HUES48 (cell line): Measurements from ENCODE around the gene ABHD10.

Experiments used
- H3K27ac ChIP-seq: one replicate; pipeline ENCODE4 v1.7.0; 2013; ENCODE audit warnings: low read depth, low read length, inconsistent platforms
- H3K27me3 ChIP-seq: 2 replicates; pipeline ENCODE4 v1.6.1; 2013; ENCODE audit warnings: mild to moderate bottlenecking, low read length; ENCODE audit not compliant: control insufficient read depth, insufficient read depth
- H3K36me3 ChIP-seq: 2 replicates; pipeline ENCODE4 v1.6.1; 2013; ENCODE audit warnings: low read length; ENCODE audit not compliant: control insufficient read depth, insufficient read depth
- H3K4me1 ChIP-seq: 2 replicates; pipeline ENCODE4 v1.6.1; 2013; ENCODE audit warnings: mild to moderate bottlenecking, low read length; ENCODE audit not compliant: control insufficient read depth, insufficient read depth
- H3K4me3 ChIP-seq: 2 replicates; pipeline ENCODE4 v1.5.1; 2013; ENCODE audit warnings: mild to moderate bottlenecking, low read depth, low read length
- H3K9ac ChIP-seq: 2 replicates; pipeline ENCODE4 v1.6.1; 2013; ENCODE audit warnings: mild to moderate bottlenecking, low read depth, low read length, moderate library complexity
- H3K9me3 ChIP-seq: 2 replicates; pipeline ENCODE4 v1.6.1; 2013; ENCODE audit warnings: low read length; ENCODE audit not compliant: control insufficient read depth, insufficient read depth

Gene ABHD10

DNA sequence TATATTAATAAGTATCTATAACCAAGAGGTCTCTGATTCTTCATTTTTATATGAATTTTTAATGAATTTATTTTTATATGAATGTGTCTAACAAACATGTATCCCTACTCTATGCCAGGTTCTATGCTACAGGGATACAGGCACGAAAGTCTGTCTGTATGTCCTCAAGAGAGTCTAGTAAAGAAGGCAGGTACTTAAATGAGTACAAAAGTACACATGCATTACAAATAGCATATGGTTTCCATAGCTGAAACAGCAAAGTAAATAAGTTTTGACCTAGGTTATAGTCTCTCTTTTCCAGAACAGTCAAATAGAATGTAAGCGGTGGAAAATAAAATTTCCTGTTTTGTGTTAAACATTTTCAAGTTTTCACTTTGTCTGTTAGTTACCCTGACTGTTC lies 13.3 kb upstream of the ABHD10 start:
- Histone ChIP-seq H3K27ac (no peak overlapping the region), H3K27me3 (no peaks in the 10 kb centered on the region), H3K4me3 (no peak overlapping the region), H3K9ac (no peak overlapping the region), H3K36me3 (peaks cover 7% of the 10 kb centered on the region), H3K4me1 (peaks cover 6% of the 10 kb centered on the region; the same call in 1 of the 2 replicates), H3K9me3 (no peaks in the 10 kb centered on the region)

DNA sequence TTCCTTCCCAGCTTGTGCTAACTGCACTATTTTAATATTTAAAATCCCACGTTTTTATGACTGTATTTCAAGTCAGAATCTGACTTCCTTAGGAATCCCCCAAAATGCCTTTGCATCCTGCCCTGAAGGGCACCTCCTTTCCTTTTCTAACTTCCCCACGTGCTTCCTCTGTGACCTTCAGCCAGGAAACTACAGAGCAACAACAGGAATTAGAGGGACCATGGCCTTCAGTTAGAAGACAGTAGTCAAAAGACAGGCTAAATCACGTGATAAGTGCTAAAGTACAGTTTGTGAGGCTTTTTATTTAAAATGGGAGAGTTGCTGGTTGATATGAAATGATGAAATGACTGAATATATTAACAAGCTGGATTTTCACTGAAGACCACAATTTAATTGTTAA lies 11.8 kb upstream of the ABHD10 start:
- H3K9me3 ChIP-seq, result no peaks in the 10 kb centered on the region
- no peak overlapping the region for H3K9ac ChIP-seq
- no peak overlapping the region for H3K27ac ChIP-seq
- peaks cover 7% of the 10 kb centered on the region for H3K36me3 ChIP-seq
- no peak overlapping the region for H3K4me3 ChIP-seq
- no peaks in the 10 kb centered on the region for H3K27me3 ChIP-seq
- H3K4me1 ChIP-seq, result peaks cover 6% of the 10 kb centered on the region; the same call in 1 of the 2 replicates

- Histone ChIP-seq H3K9me3 (no peaks in the 10 kb centered on the region), H3K4me1 (peaks cover 8% of the 10 kb centered on the region; the same call in 1 of the 2 replicates), H3K4me3 (no peak overlapping the region), H3K27me3 (no peaks in the 10 kb centered on the region), H3K36me3 (peaks cover 7% of the 10 kb centered on the region), H3K27ac (no peak overlapping the region), H3K9ac (no peak overlapping the region)
These were observed 11.1 kb upstream of the ABHD10 start for GRCh38 chr3:111967651-111968274.

- Histone ChIP-seq H3K27me3 (no peaks in the 10 kb centered on the region), H3K36me3 (peaks cover 7% of the 10 kb centered on the region), H3K9ac (no peak overlapping the region), H3K4me3 (no peak overlapping the region), H3K27ac (no peak overlapping the region), H3K4me1 (peaks cover 10% of the 10 kb centered on the region; the same call in 1 of the 2 replicates), H3K9me3 (no peaks in the 10 kb centered on the region)
These were observed 10.3 kb upstream of the ABHD10 start for GRCh38 chr3:111968319-111969054.

DNA sequence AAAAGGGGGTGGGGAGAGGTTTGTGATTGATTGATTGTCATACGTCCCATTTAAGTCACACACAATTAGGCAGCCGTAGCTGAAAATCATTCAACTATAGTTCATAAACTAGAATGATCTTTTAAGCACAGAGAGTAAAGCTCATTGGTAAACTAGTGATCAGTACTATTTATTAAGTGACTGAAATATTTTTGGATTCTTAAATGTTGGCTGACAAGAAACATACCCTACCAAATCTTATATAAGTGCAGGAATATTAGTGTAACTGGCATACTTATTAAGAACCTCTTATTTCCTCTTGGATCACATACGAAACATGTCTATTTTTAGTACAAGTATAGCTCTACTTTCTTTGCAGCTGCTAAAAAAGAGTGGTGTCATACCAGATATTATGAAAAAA lies 8.4 kb upstream of the ABHD10 start:
- no peak overlapping the region for H3K27ac ChIP-seq
- H3K27me3 ChIP-seq, result no peaks in the 10 kb centered on the region
- H3K9me3 ChIP-seq, result no peaks in the 10 kb centered on the region
- peaks cover 10% of the 10 kb centered on the region; the same call in 1 of the 2 replicates for H3K4me1 ChIP-seq
- H3K36me3 ChIP-seq, result peaks cover 9% of the 10 kb centered on the region
- H3K9ac ChIP-seq, result no peak overlapping the region
- H3K4me3 ChIP-seq, result no peak overlapping the region

DNA sequence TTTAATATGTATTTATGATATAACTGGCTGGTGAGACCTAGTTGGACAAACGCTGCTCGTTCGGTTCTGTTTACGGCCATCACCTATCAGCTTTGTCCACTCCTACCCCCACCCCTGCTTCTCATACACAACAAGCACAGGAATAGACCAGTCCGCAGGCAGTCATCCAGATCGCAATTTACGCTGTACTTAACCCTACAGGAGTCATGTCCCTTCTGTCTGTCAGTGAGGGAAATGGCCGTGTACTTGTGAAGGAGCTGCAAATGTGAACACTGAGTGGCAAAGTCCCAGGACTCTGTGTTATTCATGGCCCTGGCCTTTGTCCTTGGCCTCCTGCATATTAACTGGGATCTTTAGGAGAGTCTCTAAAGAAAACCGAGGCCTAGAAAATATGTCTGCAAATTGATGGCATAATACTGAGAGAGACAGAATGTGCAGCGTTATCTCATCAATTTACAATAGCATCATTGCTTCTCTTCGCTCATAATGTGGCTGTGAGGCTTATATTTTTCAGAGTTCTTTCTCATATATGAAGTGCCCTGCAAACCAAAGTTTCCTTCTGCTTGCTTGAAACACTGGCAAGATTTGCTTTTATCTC lies 7.2 kb upstream of the ABHD10 start:
- Histone ChIP-seq H3K4me3 (no peak overlapping the region), H3K36me3 (peaks cover 9% of the 10 kb centered on the region), H3K27ac (no peak overlapping the region), H3K27me3 (no peaks in the 10 kb centered on the region), H3K9ac (no peak overlapping the region), H3K4me1 (peaks cover 10% of the 10 kb centered on the region; the same call in 1 of the 2 replicates), H3K9me3 (no peaks in the 10 kb centered on the region)

- no peak overlapping the region for H3K27ac ChIP-seq
These were observed 5.9 kb upstream of the ABHD10 start for GRCh38 chr3:111972891-111973290.

GRCh38 chr3:111975131-111975530 lies 3.7 kb upstream of the ABHD10 start:
- no peak overlapping the region for H3K4me3 ChIP-seq
- no peaks in the 10 kb centered on the region for H3K27me3 ChIP-seq
- 0 out of 2 replicates have a peak, but pooled peaks cover 2% of the 10 kb centered on the region for H3K36me3 ChIP-seq
- peaks cover 10% of the 10 kb centered on the region; the same call in 1 of the 2 replicates for H3K4me1 ChIP-seq
- no peak overlapping the region for H3K27ac ChIP-seq
- H3K9ac ChIP-seq, result no peak overlapping the region
- H3K9me3 ChIP-seq, result no peaks in the 10 kb centered on the region

More at GRCh38 chr3:111972891-111973290, 5.9 kb upstream of the ABHD10 start:
- Histone ChIP-seq H3K9me3 (no peaks in the 10 kb centered on the region), H3K4me3 (no peak overlapping the region), H3K27me3 (no peaks in the 10 kb centered on the region), H3K36me3 (peaks cover 9% of the 10 kb centered on the region), H3K4me1 (peaks cover 4% of the 10 kb centered on the region; the same call in 1 of the 2 replicates), H3K9ac (no peak overlapping the region)

GRCh38 chr3:111976254-111976653 lies 2.6 kb upstream of the ABHD10 start:
- H3K4me3 ChIP-seq, result no peak overlapping the region
- H3K9me3 ChIP-seq, result no peaks in the 10 kb centered on the region
- no peak overlapping the region for H3K27ac ChIP-seq
- 0 out of 2 replicates have a peak, but pooled peaks cover 2% of the 10 kb centered on the region for H3K36me3 ChIP-seq
- no peak overlapping the region for H3K9ac ChIP-seq
- H3K27me3 ChIP-seq, result no peaks in the 10 kb centered on the region
- peaks cover 10% of the 10 kb centered on the region; the same call in 1 of the 2 replicates for H3K4me1 ChIP-seq

DNA sequence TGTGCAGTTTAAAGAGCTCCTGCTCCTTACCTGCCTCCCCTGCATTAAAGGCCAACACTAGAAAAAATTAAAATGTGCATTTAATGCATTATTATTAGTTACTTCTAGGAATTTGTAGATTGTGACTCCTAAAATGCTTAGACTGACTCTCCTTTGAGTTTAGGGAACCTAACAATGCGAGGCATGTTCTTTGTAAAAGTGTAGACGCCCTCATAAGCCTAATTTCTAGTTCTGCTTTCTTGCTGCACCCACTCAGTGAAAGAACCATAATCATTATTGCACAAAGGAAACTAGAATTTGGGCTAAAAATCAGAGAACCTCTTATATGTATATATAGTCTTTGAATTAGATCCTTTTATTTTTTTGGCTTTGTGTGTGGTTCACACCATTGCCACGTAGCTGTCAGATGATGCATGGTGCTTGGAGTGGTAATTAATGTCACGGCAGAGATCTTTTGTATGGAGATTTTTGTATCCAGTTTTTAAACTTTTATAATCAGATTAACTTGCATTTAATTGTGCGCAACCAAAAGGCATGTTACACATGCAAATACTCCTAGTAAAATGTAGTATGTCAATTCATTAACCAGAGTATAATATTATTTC lies 710 bp downstream of the ABHD10 start:
- peak overlapping the region; percentile 85 for H3K4me3 ChIP-seq
- H3K36me3 ChIP-seq, result peaks cover 4% of the 10 kb centered on the region; the same call in 1 of the 2 replicates
- no peaks in the 10 kb centered on the region for H3K27me3 ChIP-seq
- peak overlapping the region; percentile 82 for H3K9ac ChIP-seq
- H3K9me3 ChIP-seq, result no peaks in the 10 kb centered on the region
- peaks cover 6% of the 10 kb centered on the region; the same call in 1 of the 2 replicates for H3K4me1 ChIP-seq
- peak overlapping the region; percentile 36 for H3K27ac ChIP-seq
